ENCODE measurements around the gene ARL4D.

The ARL4D gene

DNA sequence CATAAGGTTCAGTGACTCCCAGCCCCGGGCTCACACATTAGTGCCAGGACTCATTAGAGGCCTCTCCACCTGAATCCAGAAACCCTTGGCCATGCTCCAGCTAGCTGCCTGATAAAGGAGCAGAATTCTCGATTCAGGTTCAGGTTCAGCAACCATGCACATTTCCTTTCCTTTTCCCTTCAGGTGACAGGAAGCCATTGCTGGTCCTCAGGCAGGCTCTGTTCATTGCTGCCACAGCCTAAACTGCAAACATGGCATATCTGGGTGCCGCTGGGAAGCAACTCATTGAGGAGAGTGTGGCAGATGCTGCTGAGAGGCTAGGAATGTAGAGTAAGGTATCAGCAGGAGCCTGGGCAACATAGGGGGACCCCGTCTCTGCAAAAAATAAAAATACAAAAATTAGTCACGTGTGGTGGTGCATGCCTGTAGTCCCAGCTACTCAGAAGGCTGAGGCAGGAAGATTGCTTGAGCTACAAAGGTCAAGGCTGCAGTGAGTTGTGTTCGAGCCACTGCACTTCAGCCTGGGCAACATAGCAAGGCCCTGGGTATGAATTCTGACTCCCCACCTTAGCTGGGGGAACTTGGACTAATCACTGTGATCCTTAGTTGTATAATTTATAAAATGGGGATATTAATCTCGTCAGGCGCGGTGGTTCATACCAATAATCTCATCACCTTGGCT, 28.7 kb downstream of the ARL4D start:
- no peak for DNase-seq (ENCODE audit: low spot score)

DNA sequence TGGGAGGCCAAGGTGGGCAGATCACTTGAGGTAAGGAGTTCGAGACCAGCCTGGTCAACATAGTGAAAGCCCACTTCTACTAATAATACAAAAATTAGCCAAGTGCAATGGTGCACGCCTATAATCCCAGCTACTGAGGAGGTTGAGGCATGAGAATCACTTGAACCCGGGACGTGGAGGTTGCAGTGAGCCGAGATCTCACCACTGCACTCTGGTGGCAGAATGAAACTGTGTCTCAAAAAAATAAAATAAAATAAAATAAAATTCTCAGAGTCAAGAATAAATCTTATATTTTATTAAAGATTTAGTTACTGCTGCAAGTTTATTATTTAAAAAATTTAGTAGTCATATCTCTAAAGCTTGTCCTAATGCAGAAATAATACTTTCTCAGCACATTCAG, 29.7 kb downstream of the ARL4D start:
- DNase-seq (ENCODE audit: low spot score), result no peak

DNA sequence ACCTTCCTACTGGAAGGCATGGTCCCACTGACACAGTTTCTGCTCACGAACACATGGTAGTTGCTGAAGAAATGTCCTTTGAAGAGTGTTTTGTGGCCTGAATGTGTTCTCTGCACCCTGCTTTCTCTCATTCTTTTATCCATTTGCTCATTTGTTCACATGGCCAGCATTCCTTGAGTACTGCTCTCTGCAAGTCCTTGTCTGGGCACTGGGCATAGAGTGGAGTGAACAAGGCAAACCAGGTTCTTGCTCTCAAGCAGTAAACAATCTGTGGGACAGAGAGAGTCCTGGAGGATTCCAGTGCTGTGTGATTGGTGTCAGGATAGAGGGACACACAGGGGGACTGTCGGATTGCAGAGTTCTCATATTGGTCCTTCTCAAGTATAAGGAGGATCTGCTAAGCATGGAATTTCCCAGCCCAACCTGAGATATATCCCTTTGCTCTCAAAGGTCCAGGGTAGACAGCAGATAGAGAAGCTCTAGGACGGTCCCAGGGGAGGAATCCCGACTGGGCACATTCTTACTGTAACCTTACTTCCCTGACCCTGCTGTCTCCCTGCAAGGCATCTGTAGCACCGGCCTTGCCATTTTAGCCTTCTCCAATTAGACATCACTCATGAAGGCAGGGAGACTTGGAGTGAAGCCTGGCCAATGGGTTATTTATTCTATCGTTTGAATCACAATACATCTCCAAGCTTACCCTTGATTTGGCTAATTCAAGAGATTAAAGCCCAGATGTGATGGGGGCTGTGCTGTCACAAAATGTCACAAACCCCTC, 32.3 kb downstream of the ARL4D start:
- no peak for DNase-seq (ENCODE audit: low spot score)

DNA sequence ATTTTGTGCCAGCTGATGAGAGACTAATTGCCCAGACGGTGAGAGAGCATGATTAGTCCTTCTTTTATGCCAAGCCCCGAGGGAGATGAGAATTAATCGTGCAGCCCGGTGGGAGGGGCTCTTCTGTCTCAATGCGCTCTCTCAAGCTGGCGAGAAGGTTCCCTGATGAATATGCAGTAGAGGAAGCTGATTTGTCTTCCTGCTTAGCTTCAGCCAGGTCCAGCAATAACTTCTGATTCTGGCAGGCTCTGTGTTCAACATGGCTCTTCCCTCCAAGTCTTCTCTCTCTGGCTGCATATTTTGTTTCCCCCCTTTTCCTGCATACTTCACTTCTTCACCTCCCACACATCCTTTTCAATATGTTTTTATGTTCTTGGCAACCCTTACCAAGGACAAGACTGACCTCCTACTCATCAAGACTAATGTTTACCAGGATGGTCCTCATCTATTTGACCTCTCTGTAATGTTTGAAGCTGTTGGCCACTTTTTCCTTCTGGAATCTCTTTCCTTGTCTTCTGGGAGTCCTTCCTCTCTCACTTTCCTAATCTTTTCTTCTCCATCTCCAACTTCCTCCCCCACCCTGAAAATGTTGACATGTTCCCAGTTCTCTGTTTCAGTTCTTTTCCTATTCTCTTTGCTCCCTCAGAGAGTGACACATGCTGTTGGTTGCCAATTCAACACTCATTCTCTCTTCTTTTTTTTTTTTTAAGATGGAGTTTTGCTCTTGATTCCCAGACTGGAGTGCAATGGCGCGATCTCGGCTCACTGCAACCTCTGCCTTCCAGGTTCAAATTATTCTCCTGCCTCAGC, 33.1 kb downstream of the ARL4D start:
- no peak for DNase-seq (ENCODE audit: low spot score)

GRCh38 chr17:43434902-43435319, 36.1 kb downstream of the ARL4D start:
- no peak for DNase-seq (ENCODE audit: low spot score)

- DNase-seq (ENCODE audit: low spot score), result no peak
These were observed 39.0 kb downstream of the ARL4D start for GRCh38 chr17:43437756-43438155.

- no peak for DNase-seq (ENCODE audit: low spot score)
These were observed 39.8 kb downstream of the ARL4D start for GRCh38 chr17:43438626-43439025.

GRCh38 chr17:43439041-43439440, 40.2 kb downstream of the ARL4D start:
- no peak for DNase-seq (ENCODE audit: low spot score)

DNA sequence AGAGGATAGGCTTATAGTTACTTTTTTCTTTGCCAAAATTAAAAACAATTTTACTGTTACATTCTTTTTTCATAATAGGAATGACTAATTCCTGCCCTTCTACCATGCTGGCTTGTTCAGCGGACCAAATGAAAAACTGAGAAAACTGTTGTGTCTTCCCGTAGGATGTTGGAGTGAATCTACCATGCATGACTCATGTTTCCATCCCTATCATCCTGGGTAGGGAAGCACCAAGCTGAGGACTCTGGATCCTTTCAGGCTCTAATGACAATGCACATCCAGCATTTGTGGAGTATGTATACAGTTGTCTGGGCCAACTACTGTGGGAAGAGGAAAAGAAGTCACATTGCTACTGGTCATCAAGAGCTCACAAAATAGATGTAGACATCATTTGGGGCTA, 43.9 kb downstream of the ARL4D start:
- no peak for DNase-seq (ENCODE audit: low spot score)

DNA sequence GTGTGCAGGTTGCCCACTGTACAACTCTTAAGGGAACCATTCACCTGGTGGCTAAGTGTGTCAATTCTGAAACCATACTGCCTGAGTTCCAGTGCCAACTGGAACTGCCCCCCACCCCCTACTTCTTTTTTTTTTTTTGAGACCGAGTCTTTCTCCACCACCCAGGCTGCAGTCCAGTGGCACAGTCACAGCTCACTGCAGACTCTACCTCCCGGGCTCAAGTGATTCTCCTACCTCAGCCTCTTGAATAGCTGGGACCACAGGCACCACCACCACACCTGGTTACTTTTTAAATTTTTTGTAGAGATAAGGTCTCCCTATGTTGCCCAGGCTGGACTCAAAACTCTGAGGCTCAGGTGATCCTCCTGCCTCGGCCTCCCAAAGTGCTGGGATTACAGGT, 44.6 kb downstream of the ARL4D start:
- DNase-seq (ENCODE audit: low spot score), result no peak

DNA sequence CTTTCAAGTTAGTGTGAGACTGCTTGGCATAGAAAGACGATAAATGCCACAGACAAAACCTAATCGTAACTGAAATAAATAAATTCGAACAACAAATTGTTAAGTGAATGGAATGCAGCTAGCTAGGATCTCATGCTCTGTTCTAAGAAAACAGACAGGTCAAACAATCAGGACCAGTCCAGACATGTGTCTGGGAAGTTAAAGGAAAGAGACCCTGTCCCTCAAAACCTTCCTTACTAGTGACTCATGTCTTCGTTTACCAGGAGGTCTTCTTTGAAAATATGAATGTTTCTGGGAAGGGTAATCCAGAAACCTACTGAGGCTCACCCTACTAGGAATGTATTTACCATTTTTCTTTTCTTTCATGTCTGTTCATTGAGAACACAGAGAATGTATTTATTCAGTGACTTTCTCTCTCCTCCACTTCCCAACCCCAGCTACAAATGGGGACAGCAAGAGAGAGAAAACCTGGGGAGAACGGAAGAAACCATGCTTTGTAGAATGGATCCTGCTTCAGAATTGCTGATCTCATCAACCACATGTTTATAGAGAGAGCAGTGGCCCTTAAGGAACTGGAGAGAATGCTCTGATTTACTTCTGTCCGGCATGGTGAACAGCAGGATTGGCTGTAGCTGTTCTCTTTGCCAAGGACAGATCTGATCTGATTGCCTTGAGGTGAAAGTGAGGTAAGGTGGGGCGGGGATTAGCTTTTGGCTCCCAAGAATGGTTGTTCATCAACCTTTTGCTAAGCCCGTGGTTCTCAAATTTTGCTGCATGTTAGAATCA, 45.6 kb downstream of the ARL4D start:
- no peak for DNase-seq (ENCODE audit: low spot score)

- no peak for DNase-seq (ENCODE audit: low spot score)
These were observed 46.3 kb downstream of the ARL4D start for GRCh38 chr17:43445009-43445589.

- DNase-seq (ENCODE audit: low spot score), result no peak
These were observed 48.0 kb downstream of the ARL4D start for GRCh38 chr17:43446773-43447172.

- DNase-seq (ENCODE audit: low spot score), result no peak
These were observed 50.1 kb downstream of the ARL4D start for GRCh38 chr17:43448720-43449469.

DNA sequence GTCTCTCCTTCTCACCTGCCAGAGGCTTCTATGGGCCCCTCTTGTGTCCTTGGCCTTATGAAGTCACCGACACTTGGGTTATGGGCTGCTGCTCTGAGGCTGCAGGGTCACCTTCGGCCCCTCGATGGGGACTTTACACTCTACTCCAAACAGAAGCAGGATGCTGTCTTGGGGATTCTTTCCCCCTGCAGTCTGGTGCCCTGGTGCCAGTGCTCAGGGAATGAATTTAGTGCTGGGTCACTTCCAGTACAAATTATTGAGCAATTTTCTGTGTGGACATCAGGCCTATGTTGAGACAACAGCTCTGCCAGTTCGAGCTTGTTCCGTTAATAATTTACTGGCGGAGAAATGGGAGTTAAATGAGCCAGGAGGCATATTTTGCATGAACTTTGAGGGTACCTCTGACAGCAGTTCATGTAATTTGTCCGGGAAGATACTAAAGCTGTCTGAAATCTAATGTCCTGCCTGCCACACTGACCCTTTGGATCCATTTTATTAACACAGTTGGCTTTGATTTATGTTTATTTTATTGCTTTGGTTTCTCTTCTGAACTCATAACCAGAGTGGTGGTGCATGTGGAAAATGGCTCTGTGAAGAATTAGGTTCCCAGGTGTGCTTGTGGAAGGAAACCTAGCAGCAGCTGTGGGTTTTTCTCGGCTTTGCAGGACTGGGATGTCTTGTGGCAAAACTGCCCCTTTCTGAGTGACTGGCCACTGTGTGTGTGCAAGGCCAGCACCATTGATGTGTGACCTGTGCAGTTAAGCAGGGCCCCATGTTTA, 50.9 kb downstream of the ARL4D start:
- no peak for DNase-seq (ENCODE audit: low spot score)

Data from CD4-positive, alpha-beta T cell treated with Interleukin-15 for 4 hours (primary cell).